Kidney glomerular epithelial cell (primary cell): ENCODE results near the gene PKD1L1.
"Not testable (repeated sequence)": the region's sequence is repeated elsewhere in the genome, so short reads cannot be mapped to it uniquely, and the experiment has no call there.

Source experiments
- DNase-seq: peaks from one replicate; lab custom pipeline; 2025; lab: John Stamatoyannopoulos, UW

Gene PKD1L1

DNA sequence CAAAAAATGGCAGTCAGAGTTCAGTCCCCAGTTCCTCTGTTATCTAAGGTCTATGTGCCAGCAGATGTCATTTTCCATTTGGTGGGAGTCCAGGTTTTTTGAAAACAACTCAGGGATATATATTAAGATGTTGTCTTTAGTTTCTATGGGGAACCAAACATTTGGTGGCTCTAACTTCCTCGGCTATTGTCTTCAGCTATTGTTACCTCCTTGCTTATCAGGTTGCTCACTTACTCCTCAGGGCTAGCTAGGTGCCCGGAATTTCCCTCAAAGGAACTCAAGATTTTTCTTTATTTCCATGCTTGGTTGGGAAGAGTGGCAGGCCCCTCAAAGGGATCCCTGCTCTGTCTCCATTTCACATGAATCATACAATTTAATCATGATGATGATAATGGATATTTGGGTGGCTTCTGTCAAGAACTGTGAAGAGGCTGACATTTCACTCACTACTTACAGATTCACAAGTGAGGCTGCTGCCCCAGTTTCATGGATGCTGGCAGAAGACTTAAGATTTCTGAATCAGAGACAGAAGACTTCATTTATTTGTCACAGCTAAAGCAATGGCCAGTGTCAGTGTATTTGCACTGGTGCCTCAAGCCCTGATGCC lies 182.8 kb downstream of the PKD1L1 start:
- DNase-seq: no peak

- no peak for DNase-seq
Measured at GRCh38 chr7:47764746-47765145, 183.5 kb downstream of the PKD1L1 start.

- DNase-seq: peak; percentile 41
Measured at GRCh38 chr7:47763063-47763974, 184.9 kb downstream of the PKD1L1 start.

GRCh38 chr7:47762746-47763062 lies 185.6 kb downstream of the PKD1L1 start:
- DNase-seq: no peak

- no peak for DNase-seq
Measured at GRCh38 chr7:47762207-47762606, 186.1 kb downstream of the PKD1L1 start.

DNA sequence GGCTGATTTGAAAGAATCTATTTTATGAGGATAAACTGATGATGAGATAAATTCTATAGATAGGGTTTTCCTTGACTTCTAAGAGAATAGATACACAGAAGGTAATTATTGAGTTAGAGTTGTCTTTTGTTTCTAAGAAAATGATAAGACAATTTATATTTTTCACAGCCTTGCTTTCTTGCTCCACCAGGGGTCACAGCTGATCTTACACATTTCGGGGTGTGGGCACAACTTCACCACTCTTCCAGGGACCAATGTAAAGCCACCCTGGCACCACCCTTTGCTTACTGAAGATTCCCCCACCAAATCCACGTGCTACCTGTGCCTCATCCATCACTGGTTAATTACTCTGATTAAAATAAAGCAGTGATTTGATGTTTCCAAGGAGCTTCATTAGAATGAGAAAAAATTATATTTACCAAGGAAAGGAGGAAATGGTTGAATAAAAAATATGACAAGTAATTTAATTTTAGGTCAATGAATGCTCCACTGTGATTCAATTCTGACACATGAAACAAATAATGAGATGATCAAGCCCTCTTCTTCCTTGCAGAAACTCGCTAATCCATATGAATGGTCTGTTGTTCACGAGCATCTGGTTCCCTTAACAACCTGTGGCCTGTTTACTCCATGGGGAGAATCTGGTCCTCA lies 189.1 kb downstream of the PKD1L1 start:
- no peak for DNase-seq

DNA sequence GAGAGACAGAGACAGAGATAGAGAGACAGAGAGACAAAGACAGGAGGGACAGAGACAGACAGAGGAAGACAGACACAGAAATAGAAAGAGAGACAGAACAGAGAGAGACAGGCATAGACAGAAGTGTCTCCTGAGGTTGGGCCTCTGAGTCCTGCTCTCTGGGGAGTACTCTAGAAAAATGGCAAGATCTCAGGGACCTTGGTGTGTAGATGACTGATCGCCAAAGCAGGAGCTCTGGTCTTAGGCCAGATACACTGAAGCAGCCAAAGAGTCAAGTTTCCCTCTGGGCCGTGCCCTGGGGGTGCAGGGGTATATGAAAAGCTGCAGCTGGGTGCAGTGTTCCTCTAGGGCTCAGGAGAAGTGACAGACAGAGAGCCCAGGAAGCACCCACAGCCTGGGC lies 189.7 kb downstream of the PKD1L1 start:
- no peak for DNase-seq

- no peak for DNase-seq
Measured at GRCh38 chr7:47757921-47758411, 190.3 kb downstream of the PKD1L1 start.

GRCh38 chr7:47756636-47757035 lies 191.6 kb downstream of the PKD1L1 start:
- DNase-seq: no peak

DNA sequence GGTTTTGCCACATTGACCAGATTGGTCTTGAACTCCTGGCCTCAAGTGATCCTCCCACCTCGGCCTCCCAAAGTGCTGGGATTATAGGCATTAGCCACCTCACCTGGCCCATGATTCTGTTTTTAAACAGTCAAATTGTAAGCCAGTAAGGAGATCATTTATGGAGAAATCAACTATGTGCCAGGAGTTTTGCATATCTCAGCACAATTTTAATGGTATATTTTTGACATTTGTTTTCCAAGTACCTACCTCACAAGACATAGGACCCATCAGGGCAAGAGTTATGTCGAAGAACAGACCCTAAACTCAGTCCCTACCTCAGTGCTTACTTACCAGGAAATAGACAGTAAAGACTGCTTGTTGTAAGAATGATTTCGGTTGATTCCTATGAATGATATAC lies 193.0 kb downstream of the PKD1L1 start:
- DNase-seq: no peak

GRCh38 chr7:47751724-47752123 lies 196.5 kb downstream of the PKD1L1 start:
- DNase-seq: not testable (repeated sequence)

GRCh38 chr7:47751043-47751442 lies 197.2 kb downstream of the PKD1L1 start:
- no peak for DNase-seq

GRCh38 chr7:47748041-47748440 lies 200.2 kb downstream of the PKD1L1 start:
- no peak for DNase-seq

DNA sequence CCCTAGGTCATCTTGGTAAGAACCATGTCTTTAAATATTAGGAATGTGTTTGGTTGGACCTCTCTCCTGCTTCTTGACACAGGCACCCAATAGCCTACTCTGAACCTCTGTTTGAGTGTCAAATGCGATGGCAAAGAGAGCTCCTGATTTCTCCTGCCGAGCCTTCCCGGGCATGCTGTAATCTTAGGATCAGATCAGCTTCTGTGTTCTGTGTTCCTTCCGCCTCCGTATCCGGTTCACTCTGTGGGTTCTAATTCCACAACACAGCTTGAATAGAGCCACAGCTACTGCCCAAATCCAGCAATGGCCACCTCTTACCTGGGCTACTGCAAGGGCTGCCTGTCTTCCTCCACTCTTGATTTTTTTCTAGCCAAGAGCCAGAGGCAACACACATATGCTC lies 201.1 kb downstream of the PKD1L1 start:
- no peak for DNase-seq

- DNase-seq: no peak
Measured at GRCh38 chr7:47746468-47746867, 201.8 kb downstream of the PKD1L1 start.

DNA sequence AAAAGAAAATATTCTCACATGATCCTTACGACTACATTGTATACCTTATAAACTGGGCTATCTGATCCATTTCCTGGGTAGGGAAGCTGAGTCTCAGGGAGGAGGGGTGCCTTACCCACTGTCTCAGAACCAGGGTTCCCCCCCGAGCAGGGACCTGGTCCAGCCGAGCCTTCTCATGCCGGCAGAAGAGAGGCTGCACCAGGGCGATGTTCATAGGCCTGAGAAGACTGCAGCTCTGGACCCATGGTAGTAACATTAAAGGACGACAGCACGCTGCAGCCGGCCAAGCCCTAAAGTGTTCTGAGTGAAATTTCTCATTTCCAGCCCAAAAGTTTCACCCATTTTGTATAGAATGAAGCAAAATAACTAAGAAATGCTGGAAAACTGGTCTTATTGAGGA lies 203.4 kb downstream of the PKD1L1 start:
- no peak for DNase-seq

- no peak for DNase-seq
Measured at GRCh38 chr7:47743965-47744591, 204.2 kb downstream of the PKD1L1 start.

- DNase-seq: no peak
Measured at GRCh38 chr7:47741984-47742383, 206.3 kb downstream of the PKD1L1 start.

DNA sequence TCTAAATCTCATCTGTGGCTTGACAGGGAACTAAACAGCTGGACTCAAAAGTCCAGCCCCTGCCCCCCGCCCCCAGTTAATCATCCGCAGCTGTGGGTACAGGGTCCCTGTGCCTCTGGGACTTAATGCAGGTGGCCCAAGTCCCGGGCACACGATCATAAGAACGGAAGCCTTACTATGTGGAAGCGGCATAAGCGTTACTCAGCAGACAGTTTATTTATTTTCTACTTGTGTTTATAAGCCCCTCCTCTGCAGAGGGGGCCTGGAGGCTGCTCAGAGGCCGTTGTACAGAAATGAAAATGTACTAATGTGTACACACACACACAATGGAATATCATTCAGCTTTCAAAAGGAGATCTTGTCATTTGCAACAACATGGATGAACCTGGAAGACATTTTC lies 208.4 kb downstream of the PKD1L1 start:
- no peak for DNase-seq

GRCh38 chr7:47739301-47739875 lies 208.9 kb downstream of the PKD1L1 start:
- DNase-seq: no peak

DNA sequence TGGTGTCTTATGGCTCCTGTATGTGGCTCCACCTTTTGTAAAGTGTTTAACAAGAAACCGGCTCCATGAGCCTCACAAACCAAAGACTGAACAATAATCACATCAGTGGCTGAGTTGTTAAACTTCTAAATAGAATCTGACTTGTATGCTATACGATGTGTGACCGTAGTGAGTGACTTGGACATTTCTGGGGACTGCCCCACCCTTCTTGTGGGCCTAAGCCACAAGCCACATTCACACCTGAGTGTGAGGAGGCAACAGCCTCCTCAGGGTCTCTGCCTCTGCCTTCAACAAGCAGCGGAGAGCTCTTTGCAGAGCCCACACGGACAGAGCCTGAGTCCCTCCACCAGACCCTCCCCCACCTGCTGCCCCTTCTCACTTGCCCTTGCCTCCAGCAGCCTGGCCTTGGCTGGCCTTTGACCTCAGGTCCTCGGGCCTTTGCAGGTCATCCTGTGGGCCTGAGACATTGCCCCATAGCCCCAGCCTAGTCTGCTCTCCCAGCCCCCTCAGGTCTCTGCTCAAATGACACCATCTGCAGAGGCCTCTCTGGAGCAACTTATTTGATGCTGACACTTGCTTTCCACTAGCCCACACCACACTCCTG lies 209.6 kb downstream of the PKD1L1 start:
- no peak for DNase-seq

DNA sequence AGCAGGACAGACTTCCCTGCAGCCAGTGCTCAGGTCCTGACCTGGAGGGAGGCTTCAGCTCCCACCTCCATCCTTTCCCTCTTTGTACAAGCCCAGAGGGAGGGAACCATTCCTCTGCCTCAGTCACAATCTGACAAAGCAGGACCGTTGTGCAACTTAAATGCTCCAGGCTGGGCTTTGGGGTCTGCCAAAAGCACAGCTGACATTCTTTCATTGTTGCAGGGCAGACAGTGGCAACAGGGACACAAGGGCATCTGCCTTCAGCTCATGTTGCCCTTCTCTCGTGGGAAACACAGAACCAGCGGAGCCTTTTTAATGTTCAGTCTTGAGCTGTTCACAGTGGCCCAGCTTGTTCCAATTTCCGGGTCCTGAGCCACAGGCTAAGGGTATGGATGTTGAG lies 210.7 kb downstream of the PKD1L1 start:
- no peak for DNase-seq
